Measurements from ENCODE around the gene PRIMPOL. TPM values are rescaled to one million over a fixed set of nuclear protein-coding genes. Genes with fewer than 3 reads are reported as not detected.

Gene PRIMPOL
- total and polyA plus RNA-seq, 7 donors = 4.2 to 11.1 (median 5.7) TPM

- no peak for TF ChIP-seq CTCF (IDR thresholded peaks at IDR 0.05)
- peaks cover 0 to 47% of the 10 kb centered on the region in 2 donors for H3K36me3 ChIP-seq (ENCODE audit: insufficient read depth in 1 of 2, low read depth in 1 of 2)
- no peak overlapping the region for H3K4me3 ChIP-seq
- H3K27ac ChIP-seq = no peak overlapping the region
- H3K9me3 ChIP-seq = no peaks in the 10 kb centered on the region
- no peak for ATAC-seq
- H3K27me3 ChIP-seq (ENCODE audit: insufficient read depth in 3 of 3, low read length in 2 of 3) = no peaks in the 10 kb centered on the region
- intact Hi-C loops (cut with DNase I) = no loop called here
- DNase-seq = no peak
- H3K4me1 ChIP-seq = peaks cover 8% of the 10 kb centered on the region
Observed at GRCh38 chr4:184660978-184661377, 11.4 kb downstream of the PRIMPOL start.

- no peak for ATAC-seq
- intact Hi-C loops (cut with DNase I) = no loop called here
- TF ChIP-seq CTCF (IDR thresholded peaks at IDR 0.05) = no peak
- no peak for DNase-seq
- Histone ChIP-seq H3K27ac (no peak overlapping the region), H3K36me3 (ENCODE audit: insufficient read depth in 1 of 2, low read depth in 1 of 2) (peaks cover 0 to 56% of the 10 kb centered on the region in 2 donors), H3K9me3 (no peaks in the 10 kb centered on the region), H3K4me1 (no peaks in the 10 kb centered on the region), H3K27me3 (ENCODE audit: insufficient read depth in 3 of 3, low read length in 2 of 3) (no peaks in the 10 kb centered on the region), H3K4me3 (no peak overlapping the region)
- WGBS, 3 donors = 58 to 78% (median 66%) methylated on average over 1 of the region's 1 CpG
Observed at GRCh38 chr4:184662236-184662635, 12.7 kb downstream of the PRIMPOL start.

- no peak for TF ChIP-seq CTCF (IDR thresholded peaks at IDR 0.05)
- H3K4me3 ChIP-seq = no peak overlapping the region
- intact Hi-C loops (cut with DNase I) = no loop called here
- H3K9me3 ChIP-seq = no peaks in the 10 kb centered on the region
- no peak overlapping the region for H3K27ac ChIP-seq
- no peaks in the 10 kb centered on the region for H3K27me3 ChIP-seq (ENCODE audit: insufficient read depth in 3 of 3, low read length in 2 of 3)
- no peaks in the 10 kb centered on the region for H3K4me1 ChIP-seq
- DNase-seq (no peak), ATAC-seq (peak; percentile 57 to 89 (median 76))
- WGBS, 3 donors = 59 to 68% (median 60%) methylated on average over 6 of the region's 6 CpGs
- peaks cover 0 to 64% of the 10 kb centered on the region in 2 donors for H3K36me3 ChIP-seq (ENCODE audit: insufficient read depth in 1 of 2, low read depth in 1 of 2)
Observed at GRCh38 chr4:184664445-184665210, 15.1 kb downstream of the PRIMPOL start.

- no peak for ATAC-seq
- WGBS, 3 donors = 77 to 83% (median 79%) methylated on average over 6 of the region's 6 CpGs
- Histone ChIP-seq H3K36me3 (ENCODE audit: insufficient read depth in 1 of 2, low read depth in 1 of 2) (peaks cover 0 to 61% of the 10 kb centered on the region in 2 donors), H3K4me1 (no peaks in the 10 kb centered on the region), H3K27ac (no peak overlapping the region), H3K9me3 (no peaks in the 10 kb centered on the region), H3K27me3 (ENCODE audit: insufficient read depth in 3 of 3, low read length in 2 of 3) (no peaks in the 10 kb centered on the region), H3K4me3 (no peak overlapping the region)
- no peak for TF ChIP-seq CTCF (IDR thresholded peaks at IDR 0.05)
- DNase-seq = no peak
- intact Hi-C loops (cut with DNase I) = no loop called here
Observed at GRCh38 chr4:184666670-184667069, 17.1 kb downstream of the PRIMPOL start.

- H3K4me1 ChIP-seq = no peaks in the 10 kb centered on the region
- intact Hi-C loops (cut with DNase I) = no loop called here
- TF ChIP-seq CTCF (IDR thresholded peaks at IDR 0.05) = no peak
- no peak for ATAC-seq
- no peak overlapping the region for H3K4me3 ChIP-seq
- H3K9me3 ChIP-seq = no peaks in the 10 kb centered on the region
- H3K27ac ChIP-seq = no peak overlapping the region
- DNase-seq = no peak
- H3K27me3 ChIP-seq (ENCODE audit: insufficient read depth in 3 of 3, low read length in 2 of 3) = no peaks in the 10 kb centered on the region
- WGBS, 3 donors = 86 to 93% (median 92%) methylated on average over 9 of the region's 9 CpGs
- peaks cover 0 to 70% of the 10 kb centered on the region in 2 donors for H3K36me3 ChIP-seq (ENCODE audit: insufficient read depth in 1 of 2, low read depth in 1 of 2)
Observed at GRCh38 chr4:184668096-184668495, 18.6 kb downstream of the PRIMPOL start.

Measured in psoas muscle (tissue), 8 donors.